HFFc6 (cell line): ENCODE results near the gene RAF1. TPM values are rescaled to one million over a fixed set of nuclear protein-coding genes. Genes with fewer than 3 reads are reported as not detected.
"Not testable (repeated sequence)": the region's sequence is repeated elsewhere in the genome, so short reads cannot be mapped to it uniquely, and the experiment has no call there.

Experiments used
- DNase-seq: peaks from one replicate; pipeline ENCODE4 v3.0.0-alpha.2; 2018
- H3K27ac Mint-ChIP-seq: 2 replicates; pipeline ENCODE4 v1.8.0; 2020; ENCODE audit warnings: mild to moderate bottlenecking, mixed read lengths
- H3K27me3 Mint-ChIP-seq: 2 replicates; pipeline ENCODE4 v1.8.0; 2021; ENCODE audit warnings: mild to moderate bottlenecking, moderate library complexity, mixed read lengths; ENCODE audit not compliant: insufficient read depth
- H3K36me3 Mint-ChIP-seq: 2 replicates; pipeline ENCODE4 v1.8.0; 2021; ENCODE audit warnings: low read depth, mixed read lengths
- H3K4me1 Mint-ChIP-seq: 2 replicates; pipeline ENCODE4 v1.8.0; 2020; ENCODE audit warnings: low read depth, mixed read lengths
- H3K4me3 Mint-ChIP-seq: 2 replicates; pipeline ENCODE4 v1.8.0; 2020; ENCODE audit warnings: mild to moderate bottlenecking, moderate library complexity, mixed read lengths
- H3K9me3 Mint-ChIP-seq: 2 replicates; pipeline ENCODE4 v1.8.0; 2020; ENCODE audit warnings: mild to moderate bottlenecking, mixed read lengths
- total RNA-seq, 6 experiments: library from RNA; stranded (reverse); fragmentation: NEBNext Ultra II Directional; extraction: Animal tissue kit (Norgen Biotek cat#: 25700); gene quantifications; 2 replicates in 1 of 6; 3 replicates in 5 of 6; pipeline ENCODE4 v1.2.3, GENCODE V29; 2021
- TF ChIP-seq, protein P1 (sequence below): fragments of 200-600 bp; sonication (generic); IDR thresholded peaks from 2 replicates; pipeline ENCODE4 v1.5.0; 2021; ENCODE audit warnings: antibody characterized with exemption, mild to moderate bottlenecking

RAF1 gene
- total RNA-seq, 6 experiments from 2014 or later = 78.9 to 97.5 (median 86.8) TPM

- peaks cover 5% of the 10 kb centered on the region; the same call in 1 of the 2 replicates for H3K36me3 Mint-ChIP-seq
- no peaks in the 10 kb centered on the region for H3K9me3 Mint-ChIP-seq
- H3K27ac Mint-ChIP-seq = no peak overlapping the region
- no peak overlapping the region for H3K4me3 Mint-ChIP-seq
- peaks cover 33% of the 10 kb centered on the region for H3K4me1 Mint-ChIP-seq
- DNase-seq = no peak
- TF ChIP-seq, protein P1, sequence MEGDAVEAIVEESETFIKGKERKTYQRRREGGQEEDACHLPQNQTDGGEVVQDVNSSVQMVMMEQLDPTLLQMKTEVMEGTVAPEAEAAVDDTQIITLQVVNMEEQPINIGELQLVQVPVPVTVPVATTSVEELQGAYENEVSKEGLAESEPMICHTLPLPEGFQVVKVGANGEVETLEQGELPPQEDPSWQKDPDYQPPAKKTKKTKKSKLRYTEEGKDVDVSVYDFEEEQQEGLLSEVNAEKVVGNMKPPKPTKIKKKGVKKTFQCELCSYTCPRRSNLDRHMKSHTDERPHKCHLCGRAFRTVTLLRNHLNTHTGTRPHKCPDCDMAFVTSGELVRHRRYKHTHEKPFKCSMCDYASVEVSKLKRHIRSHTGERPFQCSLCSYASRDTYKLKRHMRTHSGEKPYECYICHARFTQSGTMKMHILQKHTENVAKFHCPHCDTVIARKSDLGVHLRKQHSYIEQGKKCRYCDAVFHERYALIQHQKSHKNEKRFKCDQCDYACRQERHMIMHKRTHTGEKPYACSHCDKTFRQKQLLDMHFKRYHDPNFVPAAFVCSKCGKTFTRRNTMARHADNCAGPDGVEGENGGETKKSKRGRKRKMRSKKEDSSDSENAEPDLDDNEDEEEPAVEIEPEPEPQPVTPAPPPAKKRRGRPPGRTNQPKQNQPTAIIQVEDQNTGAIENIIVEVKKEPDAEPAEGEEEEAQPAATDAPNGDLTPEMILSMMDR = no peak
- H3K27me3 Mint-ChIP-seq = no peaks in the 10 kb centered on the region; the same call in 1 of the 2 replicates
Observed at GRCh38 chr3:12633108-12633507, 30.8 kb downstream of the RAF1 start.

GRCh38 chr3:12632523-12632922, 31.4 kb downstream of the RAF1 start:
- peaks cover 31% of the 10 kb centered on the region for H3K4me1 Mint-ChIP-seq
- no peak overlapping the region for H3K4me3 Mint-ChIP-seq
- H3K27ac Mint-ChIP-seq = no peak overlapping the region; the same call in 1 of the 2 replicates
- no peak for DNase-seq
- TF ChIP-seq, protein P1 = no peak
- peaks cover 2% of the 10 kb centered on the region; the same call in 1 of the 2 replicates for H3K27me3 Mint-ChIP-seq
- no peaks in the 10 kb centered on the region for H3K9me3 Mint-ChIP-seq
- H3K36me3 Mint-ChIP-seq = no peaks in the 10 kb centered on the region

GRCh38 chr3:12630843-12631242, 33.1 kb downstream of the RAF1 start:
- H3K27ac Mint-ChIP-seq, H3K36me3 Mint-ChIP-seq, H3K27me3 Mint-ChIP-seq, DNase-seq, H3K4me3 Mint-ChIP-seq, H3K9me3 Mint-ChIP-seq: not testable (repeated sequence)
- peaks cover 37% of the 10 kb centered on the region for H3K4me1 Mint-ChIP-seq

DNA sequence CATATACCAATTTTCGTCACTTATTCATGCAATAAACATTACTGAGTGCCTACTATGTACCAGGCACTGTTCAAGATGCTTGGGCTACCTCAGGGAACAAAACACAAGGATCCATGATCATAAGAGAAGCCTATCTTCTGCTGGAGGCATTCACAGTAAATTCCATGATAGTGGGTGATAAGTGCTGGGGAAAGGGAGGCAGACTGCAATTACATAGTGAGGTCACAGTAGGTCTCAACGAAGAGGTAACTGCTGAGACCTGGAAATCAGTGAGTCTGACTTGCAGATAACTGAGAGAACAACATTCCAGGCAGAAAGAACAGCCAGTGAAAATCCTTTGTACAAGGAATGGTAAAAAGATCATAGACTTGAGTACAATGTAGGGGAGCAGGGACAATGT, 33.6 kb downstream of the RAF1 start:
- H3K27ac Mint-ChIP-seq = peak overlapping the region; percentile 65; the same call in 1 of the 2 replicates
- H3K36me3 Mint-ChIP-seq = no peaks in the 10 kb centered on the region

DNA sequence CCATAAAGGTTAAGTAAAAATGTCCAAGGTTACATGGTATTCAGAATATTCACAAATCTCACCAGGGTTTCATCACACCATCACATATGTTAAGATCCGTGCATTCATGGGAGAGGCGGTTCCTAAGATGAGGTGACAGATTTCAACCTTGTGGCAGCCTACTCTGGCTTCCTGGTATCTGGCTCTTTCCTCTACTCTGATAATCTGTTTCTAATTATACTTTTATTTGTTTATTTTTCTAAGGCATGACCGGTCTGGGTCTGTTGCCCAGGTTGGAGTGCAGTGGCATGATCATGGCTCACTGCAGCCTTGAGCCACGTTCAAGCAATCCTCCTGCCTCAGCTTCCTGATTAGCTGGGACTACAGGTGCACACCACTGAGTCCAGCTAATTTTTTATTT, 34.4 kb downstream of the RAF1 start:
- Mint-ChIP-seq H3K27me3 (peaks cover 2% of the 10 kb centered on the region; the same call in 1 of the 2 replicates), H3K4me3 (no peak overlapping the region), H3K27ac (peak overlapping the region; percentile 65), H3K4me1 (peaks cover 46% of the 10 kb centered on the region), H3K9me3 (no peaks in the 10 kb centered on the region), H3K36me3 (no peaks in the 10 kb centered on the region)
- DNase-seq = peak; percentile 53
- TF ChIP-seq, protein P1 = no peak

More for the DNA sequence above, 33.6 kb downstream of the RAF1 start:
- H3K4me1 Mint-ChIP-seq = peaks cover 42% of the 10 kb centered on the region
- H3K27me3 Mint-ChIP-seq = peaks cover 2% of the 10 kb centered on the region; the same call in 1 of the 2 replicates
- no peaks in the 10 kb centered on the region for H3K9me3 Mint-ChIP-seq
- TF ChIP-seq, protein P1 = no peak
- no peak for DNase-seq
- no peak overlapping the region for H3K4me3 Mint-ChIP-seq

DNA sequence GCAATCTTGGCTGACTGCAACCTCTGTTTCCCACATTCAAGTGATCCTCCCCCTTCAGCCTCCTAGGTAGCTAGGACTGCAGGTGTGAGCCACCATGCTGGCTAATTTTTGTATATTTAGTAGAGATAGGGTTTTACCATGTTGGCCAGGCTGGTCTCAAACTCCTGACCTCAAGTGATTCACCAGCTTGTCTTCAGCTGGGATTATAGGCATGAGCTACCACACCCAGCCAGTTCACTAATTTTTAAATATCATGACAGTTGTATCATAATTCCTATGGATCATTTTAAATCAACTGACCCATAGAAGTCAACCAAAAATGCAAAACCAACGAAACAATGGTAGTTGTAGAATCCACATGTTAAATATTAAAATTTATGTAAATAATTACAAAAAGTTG, 35.1 kb downstream of the RAF1 start:
- no peaks in the 10 kb centered on the region for H3K9me3 Mint-ChIP-seq

More for the DNA sequence above, 35.1 kb downstream of the RAF1 start:
- H3K4me3 Mint-ChIP-seq = no peak overlapping the region
- no peak overlapping the region for H3K27ac Mint-ChIP-seq
- peaks cover 53% of the 10 kb centered on the region for H3K4me1 Mint-ChIP-seq
- H3K27me3 Mint-ChIP-seq = peaks cover 2% of the 10 kb centered on the region; the same call in 1 of the 2 replicates
- DNase-seq = no peak
- TF ChIP-seq, protein P1 = no peak
- H3K36me3 Mint-ChIP-seq = no peaks in the 10 kb centered on the region
